ENCODE measurements around the gene SLC25A10. TPM values are rescaled to one million over a fixed set of nuclear protein-coding genes. Genes with fewer than 3 reads are reported as not detected.

SLC25A10 gene
- total and polyA plus RNA-seq, 2 donors (not counting 3 experiments of a cell fraction or from before 2014, with no cell fraction given): 16.7 to 17.2 TPM

GRCh38 chr17:81691608-81692007 lies 20.5 kb upstream of the SLC25A10 start:
- TF ChIP-seq CTCF (IDR thresholded peaks at IDR 0.05; ENCODE audit: extremely low read depth in 1 of 2, insufficient read depth in 1 of 2, low read depth in 1 of 2, low read length in 2 of 2) (no peak), MAX (IDR thresholded peaks at IDR 0.05; ENCODE audit: insufficient read depth, insufficient read length) (no peak), POLR2A (IDR thresholded peaks at IDR 0.05; ENCODE audit: low read depth, low read length) (no peak), FOS (IDR thresholded peaks at IDR 0.05; ENCODE audit: borderline replicate concordance, insufficient read depth, low read length) (no peak), GATA2 (IDR thresholded peaks at IDR 0.05; ENCODE audit: insufficient read depth, insufficient read length, low read depth, low read length) (no peak), EZH2 (IDR thresholded peaks at IDR 0.05; ENCODE audit: borderline replicate concordance, low read depth, low read length, severe bottlenecking) (no peak), JUN (IDR thresholded peaks at IDR 0.05; ENCODE audit: borderline replicate concordance, insufficient read depth, insufficient read length, low read depth) (no peak), POLR2AphosphoS5 (IDR thresholded peaks at IDR 0.05; ENCODE audit: insufficient read depth, low read depth, low read length) (no peak)
- intact Hi-C loops (cut with micrococcal nuclease) (no loop called here), dilution Hi-C loops (cut with MboI; ENCODE audit: extremely low pct_ligation_motif_present, low sequenced_read_pairs) (no loop called here)
- DNase-seq (ENCODE audit: low read depth, low spot score) (no peak), FAIRE-seq (no peak)
- H3K4me2 ChIP-seq (ENCODE audit: insufficient read depth, low read length): no peak overlapping the region
- H3K9me1 ChIP-seq (replicated peaks; ENCODE audit: control insufficient read depth, extremely low read depth, insufficient read depth, low read length): no peaks in the 10 kb centered on the region
- no peaks in the 10 kb centered on the region for H4K20me1 ChIP-seq (replicated peaks; ENCODE audit: control insufficient read depth, extremely low read depth, insufficient read depth, low read length)
- CTCF ChIA-PET: no interaction called here
- no peak overlapping the region for H3K4me3 ChIP-seq (replicated peaks in 1 of 3; ENCODE audit: insufficient read depth in 1 of 3, low read depth in 1 of 3, low read length in 3 of 3)
- H3K4me1 ChIP-seq (ENCODE audit: control insufficient read depth, extremely low read depth, insufficient read depth, low read length): no peaks in the 10 kb centered on the region
- no peaks in the 10 kb centered on the region for H3K9me3 ChIP-seq (replicated peaks; ENCODE audit: control insufficient read depth, insufficient read depth, low read length)
- no peaks in the 10 kb centered on the region for H3K27me3 ChIP-seq (ENCODE audit: control insufficient read depth in 2 of 2, insufficient read depth in 2 of 2, low read length in 2 of 2)
- POLR2A ChIA-PET: no interaction called here
- no TSS peak for BruUV-seq (replicated peaks)
- peaks cover 47% of the 10 kb centered on the region for H3K79me2 ChIP-seq (ENCODE audit: control insufficient read depth, insufficient read depth, low read length)
- no peak overlapping the region for H3K9ac ChIP-seq (replicated peaks; ENCODE audit: extremely low read depth, insufficient read depth, low read length)
- H3K27ac ChIP-seq (ENCODE audit: insufficient read depth, low read depth, low read length): no peak overlapping the region
- H3K36me3 ChIP-seq (ENCODE audit: control insufficient read depth in 2 of 2, extremely low read depth in 1 of 2, insufficient read depth in 2 of 2, low read length in 2 of 2): peaks cover 22 to 93% of the 10 kb centered on the region in 2 experiments
- no peak overlapping the region for H2AFZ ChIP-seq (ENCODE audit: low read depth, low read length)
